HepG2 (cell line): ENCODE data around the gene CASZ1. TPM values are rescaled to one million over a fixed set of nuclear protein-coding genes. Genes with fewer than 3 reads are reported as not detected.

ENCODE experiments used
- ARID5B ChIP-seq: IDR thresholded peaks from 2 replicates; pipeline ENCODE4 v1.4.0; 2020; ENCODE audit warnings: mild to moderate bottlenecking, missing genetic modification reagents
- ATAD3A ChIP-seq: sonication (generic); formaldehyde crosslinking; IDR thresholded peaks from 2 replicates; pipeline ENCODE4 v1.4.0; 2020; ENCODE audit warnings: missing genetic modification reagents
- BRD4 ChIP-seq: sonication (generic); formaldehyde crosslinking; IDR thresholded peaks from 2 replicates; pipeline ENCODE4 v1.4.0; 2020; ENCODE audit warnings: missing genetic modification reagents
- CHCHD3 ChIP-seq: sonication (generic); formaldehyde crosslinking; IDR thresholded peaks from 2 replicates; pipeline ENCODE4 v1.8.0; 2022; ENCODE audit warnings: mild to moderate bottlenecking, missing genetic modification reagents, moderate library complexity
- CSRNP1 ChIP-seq: sonication (generic); formaldehyde crosslinking; IDR thresholded peaks from 2 replicates; pipeline ENCODE4 v1.8.1; 2023; ENCODE audit warnings: mild to moderate bottlenecking, missing genetic modification reagents
- DNMT1 ChIP-seq: sonication (generic); formaldehyde crosslinking; IDR thresholded peaks from 2 replicates; pipeline ENCODE4 v1.5.1; 2020; ENCODE audit warnings: mild to moderate bottlenecking, missing genetic modification reagents
- FIP1L1 ChIP-seq: fragments of 200-400 bp; formaldehyde crosslinking; IDR thresholded peaks from 2 replicates; pipeline ENCODE4 v1.6.1; 2018; ENCODE audit warnings: low read depth, mild to moderate bottlenecking, low read length, moderate library complexity, borderline replicate concordance; ENCODE audit not compliant: insufficient read depth
- GZF1 ChIP-seq: sonication (generic); formaldehyde crosslinking; IDR thresholded peaks from 2 replicates; pipeline ENCODE4 v1.5.1; 2020; ENCODE audit warnings: mild to moderate bottlenecking, missing genetic modification reagents
- KLF11 ChIP-seq: IDR thresholded peaks from 2 replicates; pipeline ENCODE4 v1.6.1; 2016; ENCODE audit warnings: missing compliant biosample characterization
- MIER3 ChIP-seq: IDR thresholded peaks from 2 replicates; pipeline ENCODE4 v1.6.1; 2016; ENCODE audit warnings: missing compliant biosample characterization, borderline replicate concordance
- MXD1 ChIP-seq: sonication (generic); formaldehyde crosslinking; IDR thresholded peaks from 2 replicates; pipeline ENCODE4 v1.4.0; 2020; ENCODE audit warnings: mild to moderate bottlenecking, missing genetic modification reagents
- MXD4 ChIP-seq: IDR thresholded peaks from 2 replicates; pipeline ENCODE4 v1.6.1; 2016; ENCODE audit warnings: mild to moderate bottlenecking, missing biosample characterization, missing genetic modification reagents
- RARA ChIP-seq: IDR thresholded peaks from 2 replicates; pipeline ENCODE4 v1.6.1; 2016; ENCODE audit warnings: missing genetic modification reagents, missing compliant biosample characterization
- SMAD3 ChIP-seq: sonication (generic); formaldehyde crosslinking; IDR thresholded peaks from 2 replicates; pipeline ENCODE4 v1.4.0; 2020; ENCODE audit warnings: missing genetic modification reagents
- STAT5B ChIP-seq: sonication (generic); formaldehyde crosslinking; IDR thresholded peaks from 2 replicates; pipeline ENCODE4 v1.4.0; 2020; ENCODE audit warnings: missing genetic modification reagents
- ZFP36 ChIP-seq: fragments of 150-350 bp; IDR thresholded peaks from 2 replicates; pipeline ENCODE4 v1.6.1; 2018; ENCODE audit warnings: borderline replicate concordance, low read length, low read depth; ENCODE audit not compliant: partially characterized antibody
- ZFP91 ChIP-seq: sonication (generic); formaldehyde crosslinking; IDR thresholded peaks from 2 replicates; pipeline ENCODE4 v1.9.0; 2022; ENCODE audit warnings: missing genetic modification reagents, mild to moderate bottlenecking, borderline replicate concordance
- ZNF350 ChIP-seq: sonication (generic); formaldehyde crosslinking; IDR thresholded peaks from 2 replicates; pipeline ENCODE4 v1.4.0; 2020; ENCODE audit warnings: mild to moderate bottlenecking, low read depth, missing genetic modification reagents, borderline replicate concordance
- ZNF691 ChIP-seq: sonication (generic); formaldehyde crosslinking; IDR thresholded peaks from 2 replicates; pipeline ENCODE4 v1.4.0; 2020; ENCODE audit warnings: missing genetic modification reagents, low read depth, mild to moderate bottlenecking, borderline replicate concordance
- ZSCAN9 ChIP-seq: IDR thresholded peaks from 2 replicates; pipeline ENCODE4 v1.6.1; 2016; ENCODE audit warnings: borderline replicate concordance
- polyA plus RNA-seq, 8 experiments: library from polyadenylated mRNA; depleted of rRNA in 3 of 8; stranded (reverse) in 7 of 8; unstranded in 1 of 8; fragments of >200 nt; fragmentation: Illumina TruSeq in 4 of 8; extraction: Trizol in 4 of 8; gene quantifications; 2 replicates each; pipeline versions ENCODE4 v1.2.1 to v1.2.3, GENCODE V29; 2011 to 2016; ENCODE audit warnings: low read depth in 4 of 8, missing spikeins in 1 of 8, mixed read lengths in 1 of 8; ENCODE audit not compliant: insufficient read depth in 1 of 8
- total RNA-seq, 5 experiments: library from RNA; depleted of rRNA; stranded (reverse); fragments of >200 nt; fragmentation: Illumina TruSeq; extraction: Trizol; gene quantifications; 2 replicates each; pipeline ENCODE4 v1.2.3, GENCODE V29; 2016; ENCODE audit warnings: low read depth in 1 of 5

The CASZ1 gene
- total and polyA plus RNA-seq, 2 of the 13 experiments (the other 11 are each of a cell fraction or from before 2014, with no cell fraction given), result 1.9 to 3.7 TPM

- TF ChIP-seq CSRNP1 (CRISPR knock-in tag) (peak; percentile 50; the same call in 1 of the 2 replicates), CHCHD3 (CRISPR knock-in tag) (no peak), ZFP36 (no peak), FIP1L1 (no peak), ARID5B (CRISPR knock-in tag) (0 out of 2 replicates have a peak, but pooled peaks have one; percentile 13), ZNF350 (peak; percentile 33; the same call in 1 of the 2 replicates), ZSCAN9 (no peak), DNMT1 (CRISPR knock-in tag) (no peak), KLF11 (CRISPR knock-in tag) (no peak), SMAD3 (no peak), MIER3 (no peak), GZF1 (CRISPR knock-in tag) (no peak), ATAD3A (CRISPR knock-in tag) (no peak), BRD4 (CRISPR knock-in tag) (no peak), RARA (CRISPR knock-in tag) (no peak), ZNF691 (CRISPR knock-in tag) (peak; percentile 60; the same call in 1 of the 2 replicates), STAT5B (CRISPR knock-in tag) (no peak), MXD1 (CRISPR knock-in tag) (no peak), MXD4 (CRISPR knock-in tag) (no peak), ZFP91 (CRISPR knock-in tag) (peak; percentile 63; the same call in 1 of the 2 replicates)
Measured at GRCh38 chr1:10667861-10668761, 128.3 kb downstream of the CASZ1 start (continued).
